ENCODE measurements around the gene ANKRD61. TPM values are rescaled to one million over a fixed set of nuclear protein-coding genes. Genes with fewer than 3 reads are reported as not detected.
A peak's percentile ranks its signal among the peaks of the same experiment; 100 is the strongest.
"Not testable (repeated sequence)": the region's sequence is repeated elsewhere in the genome, so short reads cannot be mapped to it uniquely, and the experiment has no call there.

The ANKRD61 gene
- total RNA-seq = not detected
- long read RNA-seq = 0 reads

- intact Hi-C loops (cut with DNase I) = no loop called here
- DNase-seq = no peak
- no peak for ATAC-seq (ENCODE audit: poor library complexity)
Observed at GRCh38 chr7:6030988-6031387, at the start of gene ANKRD61. Gene ANKRD61, plus strand, starts transcription at chr7:6031376. Its CDS starts 0 bp downstream, at chr7:6031376.

GRCh38 chr7:5987061-5987460, 44.1 kb upstream of the ANKRD61 start:
- DNase-seq; intact Hi-C loops (cut with DNase I); ATAC-seq (ENCODE audit: poor library complexity): not testable (repeated sequence)

GRCh38 chr7:5997210-5997808, 33.9 kb upstream of the ANKRD61 start:
- peak; percentile 79 for ATAC-seq (ENCODE audit: poor library complexity)
- no peak for DNase-seq
- intact Hi-C loops (cut with DNase I) = loop anchor here (10.0 kb wide), 1 partner anchor 437 kb away; no protein-coding TSS in a partner anchor

GRCh38 chr7:6007386-6007785, 23.8 kb upstream of the ANKRD61 start:
- DNase-seq = no peak
- intact Hi-C loops (cut with DNase I) = no loop called here

GRCh38 chr7:6007835-6008590, 23.2 kb upstream of the ANKRD61 start:
- intact Hi-C loops (cut with DNase I); ATAC-seq (ENCODE audit: poor library complexity); DNase-seq: not testable (repeated sequence)

More at GRCh38 chr7:6007386-6007785, 23.8 kb upstream of the ANKRD61 start:
- ATAC-seq (ENCODE audit: poor library complexity) = no peak

GRCh38 chr7:6008668-6009611, 22.2 kb upstream of the ANKRD61 start, which contains the start of the genes AIMP2 and PMS2:
Gene AIMP2, plus strand, starts transcription at chr7:6009272. Its CDS starts 92 bp downstream, at chr7:6009364.
Gene PMS2, minus strand, starts transcription at chr7:6009049. Its CDS starts 30 bp downstream, at chr7:6009019.
- peak; percentile 98 for ATAC-seq (ENCODE audit: poor library complexity)
- DNase-seq = peak; percentile 98
- intact Hi-C loops (cut with DNase I) = no loop called here

GRCh38 chr7:6010370-6010769, 20.8 kb upstream of the ANKRD61 start:
- intact Hi-C loops (cut with DNase I); DNase-seq; ATAC-seq (ENCODE audit: poor library complexity): not testable (repeated sequence)

GRCh38 chr7:6011541-6011940, 19.6 kb upstream of the ANKRD61 start:
- ATAC-seq (ENCODE audit: poor library complexity) (no peak), DNase-seq (no peak)
- intact Hi-C loops (cut with DNase I) = no loop called here

GRCh38 chr7:6012355-6013104, 18.6 kb upstream of the ANKRD61 start:
- intact Hi-C loops (cut with DNase I) = no loop called here
- no peak for DNase-seq
- no peak for ATAC-seq (ENCODE audit: poor library complexity)

- intact Hi-C loops (cut with DNase I) = no loop called here
- ATAC-seq (ENCODE audit: poor library complexity) (peak; percentile 82), DNase-seq (peak; percentile 85)
Observed at GRCh38 chr7:6015917-6016652, 15.1 kb upstream of the ANKRD61 start.

- DNase-seq = no peak
- intact Hi-C loops (cut with DNase I) = no loop called here
- no peak for ATAC-seq (ENCODE audit: poor library complexity)
Observed at GRCh38 chr7:6016653-6016966, 14.6 kb upstream of the ANKRD61 start.

GRCh38 chr7:6020371-6021286, 10.5 kb upstream of the ANKRD61 start:
- no peak for ATAC-seq (ENCODE audit: poor library complexity)
- intact Hi-C loops (cut with DNase I) = no loop called here
- DNase-seq = no peak

GRCh38 chr7:6022707-6023106, 8.5 kb upstream of the ANKRD61 start:
- ATAC-seq (ENCODE audit: poor library complexity) (no peak), DNase-seq (no peak)
- intact Hi-C loops (cut with DNase I) = no loop called here

- intact Hi-C loops (cut with DNase I) = no loop called here
- no peak for DNase-seq
- no peak for ATAC-seq (ENCODE audit: poor library complexity)
Observed at GRCh38 chr7:6023974-6024435, 7.2 kb upstream of the ANKRD61 start.

GRCh38 chr7:6026011-6026819, 5.0 kb upstream of the ANKRD61 start:
- ATAC-seq (ENCODE audit: poor library complexity) (peak; percentile 92), DNase-seq (peak; percentile 84)
- intact Hi-C loops (cut with DNase I) = no loop called here

GRCh38 chr7:6026820-6027311, 4.3 kb upstream of the ANKRD61 start:
- no peak for DNase-seq
- peak; percentile 46 for ATAC-seq (ENCODE audit: poor library complexity)
- intact Hi-C loops (cut with DNase I) = no loop called here
